K562 (cell line): ENCODE data around the gene FBXO8. TPM values are rescaled to one million over a fixed set of nuclear protein-coding genes. Genes with fewer than 3 reads are reported as not detected.

ENCODE experiments used
- BRD4 ChIP-seq: fragments of 200-600 bp; sonication (generic); IDR thresholded peaks from 2 replicates; pipeline ENCODE4 v1.6.1; 2017; ENCODE audit warnings: inconsistent platforms
- CC2D1A ChIP-seq: fragments of 450-650 bp; IDR thresholded peaks from 2 replicates; pipeline ENCODE4 v1.6.1; 2017; ENCODE audit warnings: mild to moderate bottlenecking
- DNMT1 ChIP-seq: fragments of 450-650 bp; IDR thresholded peaks from 2 replicates; pipeline ENCODE4 v1.6.1; 2016; ENCODE audit warnings: antibody characterized with exemption, mild to moderate bottlenecking
- ELF1 ChIP-seq: fragments of 200-800 bp; sonication (Bioruptor generic); IDR thresholded peaks from 2 replicates; pipeline ENCODE4 v1.6.1; 2016; ENCODE audit warnings: missing genetic modification characterization, missing compliant biosample characterization
- KAT8 ChIP-seq: fragments of 450-650 bp; IDR thresholded peaks from 2 replicates; pipeline ENCODE4 v1.6.1; 2016; ENCODE audit warnings: low read depth, mild to moderate bottlenecking
- KLF10 ChIP-seq: fragments of 250-450 bp; sonication (Bioruptor Pico); IDR thresholded peaks from 2 replicates; pipeline ENCODE4 v1.6.1; 2021; ENCODE audit warnings: matching md5 sums
- KLF16 ChIP-seq: IDR thresholded peaks from 2 replicates; pipeline ENCODE4 v1.6.1; 2016; ENCODE audit warnings: antibody characterized with exemption
- MTA3 ChIP-seq: fragments of 450-650 bp; formaldehyde crosslinking; IDR thresholded peaks from 2 replicates; pipeline ENCODE4 v1.6.1; 2017; ENCODE audit warnings: mild to moderate bottlenecking, borderline replicate concordance
- NFE2L1 ChIP-seq: fragments of 450-650 bp; IDR thresholded peaks from 2 replicates; pipeline ENCODE4 v1.6.1; 2016; ENCODE audit warnings: missing genetic modification characterization, low read depth, mild to moderate bottlenecking, missing compliant biosample characterization, moderate library complexity, borderline replicate concordance
- RCOR1 ChIP-seq, 2 experiments: IDR thresholded peaks; 2 replicates each; pipeline ENCODE4 v1.6.1; 2012; ENCODE audit warnings: low read depth in 2 of 2, low read length in 2 of 2, borderline replicate concordance in 1 of 2, improper control_type of control experiment in 1 of 2
- SMAD3 ChIP-seq: fragments of 450-650 bp; formaldehyde crosslinking; conservative IDR thresholded peaks from 2 replicates; pipeline ENCODE4 v1.4.0; 2020; ENCODE audit warnings: mild to moderate bottlenecking
- STAT5B ChIP-seq: fragments of 250-450 bp; sonication (Bioruptor Pico); IDR thresholded peaks from 2 replicates; pipeline ENCODE4 v1.8.0; 2021; ENCODE audit warnings: mild to moderate bottlenecking, inconsistent platforms
- TRIM28 ChIP-seq: fragments of 450-650 bp; IDR thresholded peaks from 2 replicates; pipeline ENCODE4 v1.6.1; 2017
- YY1 ChIP-seq, 3 experiments: IDR thresholded peaks; 2 replicates each; pipeline ENCODE4 v1.6.1; 2011; ENCODE audit warnings: low read length in 2 of 3, mild to moderate bottlenecking in 2 of 3, moderate library complexity in 2 of 3, borderline replicate concordance in 1 of 3, control low read depth in 1 of 3, low read depth in 1 of 3; ENCODE audit not compliant: insufficient read depth in 3 of 3, insufficient replicate concordance in 2 of 3, control insufficient read depth in 1 of 3, insufficient read length in 1 of 3; ENCODE audit errors: extremely low read depth in 1 of 3
- ZNF121 ChIP-seq: sonication (generic); formaldehyde crosslinking; conservative IDR thresholded peaks from 2 replicates; pipeline ENCODE4 v1.8.0; 2022; ENCODE audit warnings: missing genetic modification reagents
- ZNF384 ChIP-seq: IDR thresholded peaks from 2 replicates; pipeline ENCODE4 v1.6.1; 2012; ENCODE audit warnings: low read depth, low read length, improper control_type of control experiment
- ZNF41 ChIP-seq: fragments of 250-450 bp; sonication (Bioruptor Pico); conservative IDR thresholded peaks from 2 replicates; pipeline ENCODE4 v1.4.0; 2020; ENCODE audit warnings: mild to moderate bottlenecking
- ZNF75A ChIP-seq: fragments of 450-650 bp; formaldehyde crosslinking; IDR thresholded peaks from 2 replicates; pipeline ENCODE4 v1.4.0; 2020; ENCODE audit warnings: mild to moderate bottlenecking
- ZNF830 ChIP-seq: fragments of 250-450 bp; sonication (Bioruptor Pico); IDR thresholded peaks from 2 replicates; pipeline ENCODE4 v1.5.0; 2021; ENCODE audit warnings: mild to moderate bottlenecking
- polyA plus RNA-seq, 8 experiments: library from polyadenylated mRNA; depleted of rRNA in 4 of 8; stranded (reverse) in 5 of 8; unstranded in 3 of 8; fragments of >200 nt; fragmentation: Nextera tagmentation in 2 of 8; fragmentation: Illumina TruSeq in 1 of 8; extraction: Ambion mirVana in 2 of 8; extraction: Trizol in 1 of 8; gene quantifications; 2 replicates each; pipeline versions ENCODE4 v1.2.1 to v1.2.3, GENCODE V29; 2011 to 2014; ENCODE audit warnings: inconsistent platforms in 1 of 8, missing spikeins in 1 of 8
- total RNA-seq, 7 experiments: library from RNA; depleted of rRNA in 6 of 7; stranded (reverse); fragments of >200 nt in 6 of 7; fragmentation: Illumina TruSeq in 2 of 7; extraction: Trizol in 2 of 7; gene quantifications; 2 replicates each; pipeline versions ENCODE4 v1.2.1 to v1.2.3, GENCODE V29; 2011 to 2021; ENCODE audit warnings: low replicate concordance in 1 of 7
- TF ChIP-seq, protein P1 (sequence below): fragments of 200-400 bp; formaldehyde crosslinking; IDR thresholded peaks from 2 replicates; pipeline ENCODE4 v1.6.1; 2017; ENCODE audit warnings: mild to moderate bottlenecking, low read depth, low read length, moderate library complexity
- TF ChIP-seq, protein P2 (sequence below): fragments of 450-650 bp; IDR thresholded peaks from 2 replicates; pipeline ENCODE4 v1.6.1; 2017; ENCODE audit warnings: antibody characterized with exemption, mild to moderate bottlenecking
- TF ChIP-seq, protein P3 (sequence below): sonication (generic); formaldehyde crosslinking; IDR thresholded peaks from 2 replicates; pipeline ENCODE4 v1.4.0; 2020; ENCODE audit warnings: mild to moderate bottlenecking, missing genetic modification reagents

The FBXO8 gene
- total and polyA plus RNA-seq, 9 of the 15 experiments (the other 6 are each of a cell fraction or from before 2014, with no cell fraction given) = 12.9 to 27.1 (median 14.8) TPM

DNA sequence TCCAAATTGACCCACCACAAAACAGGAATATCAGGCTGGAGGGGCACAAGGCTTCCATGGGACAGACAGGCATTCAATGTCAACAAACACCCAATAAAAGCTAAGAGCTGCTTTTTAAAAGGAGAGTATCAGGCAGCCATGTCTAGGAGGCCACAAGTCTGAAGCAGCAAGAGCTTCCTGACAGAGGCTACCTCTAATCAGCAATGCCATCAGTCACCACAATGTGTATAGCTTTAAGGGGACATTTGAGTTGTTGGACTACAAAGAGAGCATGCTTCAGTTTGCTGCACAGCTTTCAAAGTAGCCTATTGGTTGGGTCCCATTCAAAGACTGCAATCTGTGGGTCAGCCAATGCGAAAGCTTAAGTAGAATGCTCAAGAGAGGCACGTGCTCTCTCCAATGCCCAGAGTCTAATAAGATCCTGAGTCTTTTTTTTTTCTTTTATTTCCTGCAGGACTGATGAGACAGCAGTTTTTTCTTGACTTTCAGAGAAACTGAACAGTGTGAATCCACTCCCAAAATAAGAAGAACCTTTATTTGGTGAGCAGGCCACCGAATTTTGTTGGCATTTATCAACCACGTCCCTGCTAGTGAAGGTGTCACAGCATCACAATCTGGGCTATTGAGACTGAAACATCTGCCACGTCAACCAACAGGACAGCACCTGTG, 92.5 kb downstream of the FBXO8 start (continued):
- TF ChIP-seq, protein P1, sequence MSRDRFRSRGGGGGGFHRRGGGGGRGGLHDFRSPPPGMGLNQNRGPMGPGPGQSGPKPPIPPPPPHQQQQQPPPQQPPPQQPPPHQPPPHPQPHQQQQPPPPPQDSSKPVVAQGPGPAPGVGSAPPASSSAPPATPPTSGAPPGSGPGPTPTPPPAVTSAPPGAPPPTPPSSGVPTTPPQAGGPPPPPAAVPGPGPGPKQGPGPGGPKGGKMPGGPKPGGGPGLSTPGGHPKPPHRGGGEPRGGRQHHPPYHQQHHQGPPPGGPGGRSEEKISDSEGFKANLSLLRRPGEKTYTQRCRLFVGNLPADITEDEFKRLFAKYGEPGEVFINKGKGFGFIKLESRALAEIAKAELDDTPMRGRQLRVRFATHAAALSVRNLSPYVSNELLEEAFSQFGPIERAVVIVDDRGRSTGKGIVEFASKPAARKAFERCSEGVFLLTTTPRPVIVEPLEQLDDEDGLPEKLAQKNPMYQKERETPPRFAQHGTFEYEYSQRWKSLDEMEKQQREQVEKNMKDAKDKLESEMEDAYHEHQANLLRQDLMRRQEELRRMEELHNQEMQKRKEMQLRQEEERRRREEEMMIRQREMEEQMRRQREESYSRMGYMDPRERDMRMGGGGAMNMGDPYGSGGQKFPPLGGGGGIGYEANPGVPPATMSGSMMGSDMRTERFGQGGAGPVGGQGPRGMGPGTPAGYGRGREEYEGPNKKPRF = no peak
- TF ChIP-seq YY1 (IDR thresholded peaks at IDR 0.05; ENCODE audit: borderline replicate concordance in 1 of 3, control insufficient read depth in 1 of 3, extremely low read depth in 1 of 3, insufficient read depth in 3 of 3, insufficient read length in 1 of 3, insufficient replicate concordance in 2 of 3, low read depth in 1 of 3, low read length in 2 of 3) (peak in 1 of 3 experiments; percentile 68), DNMT1 (no peak), TRIM28 (no peak), CC2D1A (0 out of 2 replicates have a peak, but pooled peaks have one; percentile 19), ELF1 (tag) (no peak), ZNF41 (no peak), MTA3 (no peak), KLF10 (no peak), SMAD3 (CRISPR knock-in tag) (no peak), KAT8 (no peak), ZNF830 (no peak), ZNF121 (no peak), BRD4 (no peak), ZNF75A (CRISPR knock-in tag) (no peak), NFE2L1 (tag) (no peak), KLF16 (no peak), ZNF384 (no peak), STAT5B (no peak), RCOR1 (IDR thresholded peaks at IDR 0.05; ENCODE audit: borderline replicate concordance in 1 of 2, low read depth in 2 of 2, low read length in 2 of 2) (no peak)
- TF ChIP-seq, protein P2, sequence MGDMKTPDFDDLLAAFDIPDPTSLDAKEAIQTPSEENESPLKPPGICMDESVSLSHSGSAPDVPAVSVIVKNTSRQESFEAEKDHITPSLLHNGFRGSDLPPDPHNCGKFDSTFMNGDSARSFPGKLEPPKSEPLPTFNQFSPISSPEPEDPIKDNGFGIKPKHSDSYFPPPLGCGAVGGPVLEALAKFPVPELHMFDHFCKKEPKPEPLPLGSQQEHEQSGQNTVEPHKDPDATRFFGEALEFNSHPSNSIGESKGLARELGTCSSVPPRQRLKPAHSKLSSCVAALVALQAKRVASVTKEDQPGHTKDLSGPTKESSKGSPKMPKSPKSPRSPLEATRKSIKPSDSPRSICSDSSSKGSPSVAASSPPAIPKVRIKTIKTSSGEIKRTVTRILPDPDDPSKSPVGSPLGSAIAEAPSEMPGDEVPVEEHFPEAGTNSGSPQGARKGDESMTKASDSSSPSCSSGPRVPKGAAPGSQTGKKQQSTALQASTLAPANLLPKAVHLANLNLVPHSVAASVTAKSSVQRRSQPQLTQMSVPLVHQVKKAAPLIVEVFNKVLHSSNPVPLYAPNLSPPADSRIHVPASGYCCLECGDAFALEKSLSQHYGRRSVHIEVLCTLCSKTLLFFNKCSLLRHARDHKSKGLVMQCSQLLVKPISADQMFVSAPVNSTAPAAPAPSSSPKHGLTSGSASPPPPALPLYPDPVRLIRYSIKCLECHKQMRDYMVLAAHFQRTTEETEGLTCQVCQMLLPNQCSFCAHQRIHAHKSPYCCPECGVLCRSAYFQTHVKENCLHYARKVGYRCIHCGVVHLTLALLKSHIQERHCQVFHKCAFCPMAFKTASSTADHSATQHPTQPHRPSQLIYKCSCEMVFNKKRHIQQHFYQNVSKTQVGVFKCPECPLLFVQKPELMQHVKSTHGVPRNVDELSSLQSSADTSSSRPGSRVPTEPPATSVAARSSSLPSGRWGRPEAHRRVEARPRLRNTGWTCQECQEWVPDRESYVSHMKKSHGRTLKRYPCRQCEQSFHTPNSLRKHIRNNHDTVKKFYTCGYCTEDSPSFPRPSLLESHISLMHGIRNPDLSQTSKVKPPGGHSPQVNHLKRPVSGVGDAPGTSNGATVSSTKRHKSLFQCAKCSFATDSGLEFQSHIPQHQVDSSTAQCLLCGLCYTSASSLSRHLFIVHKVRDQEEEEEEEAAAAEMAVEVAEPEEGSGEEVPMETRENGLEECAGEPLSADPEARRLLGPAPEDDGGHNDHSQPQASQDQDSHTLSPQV = peak; percentile 54; the same call in 1 of the 2 replicates
- TF ChIP-seq, protein P3, sequence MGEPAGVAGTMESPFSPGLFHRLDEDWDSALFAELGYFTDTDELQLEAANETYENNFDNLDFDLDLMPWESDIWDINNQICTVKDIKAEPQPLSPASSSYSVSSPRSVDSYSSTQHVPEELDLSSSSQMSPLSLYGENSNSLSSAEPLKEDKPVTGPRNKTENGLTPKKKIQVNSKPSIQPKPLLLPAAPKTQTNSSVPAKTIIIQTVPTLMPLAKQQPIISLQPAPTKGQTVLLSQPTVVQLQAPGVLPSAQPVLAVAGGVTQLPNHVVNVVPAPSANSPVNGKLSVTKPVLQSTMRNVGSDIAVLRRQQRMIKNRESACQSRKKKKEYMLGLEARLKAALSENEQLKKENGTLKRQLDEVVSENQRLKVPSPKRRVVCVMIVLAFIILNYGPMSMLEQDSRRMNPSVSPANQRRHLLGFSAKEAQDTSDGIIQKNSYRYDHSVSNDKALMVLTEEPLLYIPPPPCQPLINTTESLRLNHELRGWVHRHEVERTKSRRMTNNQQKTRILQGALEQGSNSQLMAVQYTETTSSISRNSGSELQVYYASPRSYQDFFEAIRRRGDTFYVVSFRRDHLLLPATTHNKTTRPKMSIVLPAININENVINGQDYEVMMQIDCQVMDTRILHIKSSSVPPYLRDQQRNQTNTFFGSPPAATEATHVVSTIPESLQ = no peak
